GM19043 (cell line): Measurements from ENCODE around the gene POLR2J3.
"Not testable (repeated sequence)": the region's sequence is repeated elsewhere in the genome, so short reads cannot be mapped to it uniquely, and the experiment has no call there.

Experiments
- ATAC-seq: cut with Tn5 transposase; IDR thresholded peaks from one replicate; pipeline ENCODE4 v1.9.1; 2021; ENCODE audit warnings: low read depth; ENCODE audit not compliant: unreplicated experiment

Gene POLR2J3

GRCh38 chr7:102572261-102573239, at the start of gene POLR2J3:
Gene POLR2J3 (minus strand): TSS chr7:102572583. CDS start chr7:102572521, 62 bp downstream.
- peak; percentile 93 for ATAC-seq

GRCh38 chr7:102618122-102618521, 45.7 kb upstream of the POLR2J3 start:
- not testable (repeated sequence) for ATAC-seq

GRCh38 chr7:102616507-102617125, 44.2 kb upstream of the POLR2J3 start, which contains the start of gene RASA4:
Gene RASA4 (minus strand): TSS chr7:102616756. CDS start chr7:102616689, 67 bp downstream.
- peak; percentile 56 for ATAC-seq

- ATAC-seq = not testable (repeated sequence)
Observed at GRCh38 chr7:102615930-102616329, 43.5 kb upstream of the POLR2J3 start.

GRCh38 chr7:102614873-102615272, 42.5 kb upstream of the POLR2J3 start:
- not testable (repeated sequence) for ATAC-seq

GRCh38 chr7:102614346-102614697, 41.9 kb upstream of the POLR2J3 start:
- ATAC-seq = peak; percentile 12

GRCh38 chr7:102613575-102614345, 41.4 kb upstream of the POLR2J3 start:
- ATAC-seq = peak; percentile 64

GRCh38 chr7:102611675-102612325, 39.4 kb upstream of the POLR2J3 start:
- not testable (repeated sequence) for ATAC-seq

- peak; percentile 38 for ATAC-seq
Observed at GRCh38 chr7:102611013-102611674, 38.8 kb upstream of the POLR2J3 start.

- ATAC-seq = not testable (repeated sequence)
Observed at GRCh38 chr7:102610441-102610840, 38.1 kb upstream of the POLR2J3 start.

- not testable (repeated sequence) for ATAC-seq
Observed at GRCh38 chr7:102609734-102610133, 37.4 kb upstream of the POLR2J3 start.

GRCh38 chr7:102606848-102607247, 34.5 kb upstream of the POLR2J3 start:
- not testable (repeated sequence) for ATAC-seq

GRCh38 chr7:102604431-102605145, 32.2 kb upstream of the POLR2J3 start:
- not testable (repeated sequence) for ATAC-seq

- ATAC-seq = not testable (repeated sequence)
Observed at GRCh38 chr7:102602317-102602716, 29.9 kb upstream of the POLR2J3 start.

- not testable (repeated sequence) for ATAC-seq
Observed at GRCh38 chr7:102599699-102600098, 27.3 kb upstream of the POLR2J3 start.

GRCh38 chr7:102596036-102596435, 23.7 kb upstream of the POLR2J3 start:
- ATAC-seq = not testable (repeated sequence)

- peak; percentile 58 for ATAC-seq
Observed at GRCh38 chr7:102593637-102594334, 21.4 kb upstream of the POLR2J3 start.

- ATAC-seq = peak; percentile 45
Observed at GRCh38 chr7:102592477-102593019, 20.2 kb upstream of the POLR2J3 start.
